Prostate gland (tissue), 2 donors: ENCODE data around the gene CCNC. TPM values are rescaled to one million over a fixed set of nuclear protein-coding genes. Genes with fewer than 3 reads are reported as not detected.
A peak's percentile ranks its signal among the peaks of the same experiment; 100 is the strongest.

Experiments used
- DNase-seq: peaks from one replicate; pipeline ENCODE4 v3.0.0-alpha.2; 2019; ENCODE audit warnings: low spot score
- H3K27ac ChIP-seq, 2 donors: fragments of 200-600 bp; sonication (generic); 2 replicates each; pipeline ENCODE4 v1.5.1; 2017 to 2019
- H3K27me3 ChIP-seq: fragments of 200-600 bp; sonication (generic); replicated peaks from 2 replicates; pipeline ENCODE4 v1.5.1; 2019; ENCODE audit not compliant: insufficient read depth
- H3K36me3 ChIP-seq, 2 donors: fragments of 200-600 bp; sonication (generic); 1 replicate in 1 of 2; 2 replicates in 1 of 2; pipeline versions ENCODE4 v1.5.1 to v1.8.1; 2017 to 2019
- H3K4me1 ChIP-seq: fragments of 200-600 bp; sonication (generic); replicated peaks from 2 replicates; pipeline ENCODE4 v1.5.1; 2019
- H3K4me3 ChIP-seq, 2 donors: fragments of 200-600 bp; sonication (generic); 2 replicates each; pipeline ENCODE4 v1.5.1; 2017 to 2019
- H3K9me3 ChIP-seq: fragments of 200-600 bp; sonication (generic); 2 replicates; pipeline ENCODE4 v1.5.1; 2017
- CTCF ChIP-seq, 4 experiments: fragments of 200-600 bp in 2 of 4; fragments of 450-650 bp in 2 of 4; sonication (generic) in 2 of 4; IDR thresholded peaks; 1 replicate in 3 of 4; 2 replicates in 1 of 4; pipeline ENCODE4 v1.5.1; 2016 to 2019; ENCODE audit warnings: antibody characterized with exemption in 4 of 4, mild to moderate bottlenecking in 2 of 4, moderate library complexity in 2 of 4
- POLR2A ChIP-seq: fragments of 450-650 bp; IDR thresholded peaks from one replicate; pipeline ENCODE4 v1.6.1; 2016; ENCODE audit warnings: antibody characterized with exemption, mild to moderate bottlenecking
- POLR2AphosphoS5 ChIP-seq: sonication (generic); formaldehyde crosslinking; IDR thresholded peaks from one replicate; pipeline ENCODE4 v1.6.1; 2017; ENCODE audit warnings: antibody characterized with exemption
- WGBS: methylation state at CpG from one replicate; pipeline ENCODE4 v1.1.5; 2018; 5-methylcytosine and 5-hydroxymethylcytosine counted together
- intact Hi-C: fragments of 100-400 bp; cut with DNase I; formaldehyde crosslinking; loops from one replicate; pipeline ENCODE4 v1.14.2; 2022
- total RNA-seq, 2 donors: library from RNA; depleted of rRNA; stranded (reverse); fragments of >200 nt; gene quantifications; one replicate each; pipeline ENCODE4 v1.1.0, GENCODE V29; 2016

Gene CCNC
- total RNA-seq, 2 donors from 2014 or later = 37.8 to 83.4 TPM

DNA sequence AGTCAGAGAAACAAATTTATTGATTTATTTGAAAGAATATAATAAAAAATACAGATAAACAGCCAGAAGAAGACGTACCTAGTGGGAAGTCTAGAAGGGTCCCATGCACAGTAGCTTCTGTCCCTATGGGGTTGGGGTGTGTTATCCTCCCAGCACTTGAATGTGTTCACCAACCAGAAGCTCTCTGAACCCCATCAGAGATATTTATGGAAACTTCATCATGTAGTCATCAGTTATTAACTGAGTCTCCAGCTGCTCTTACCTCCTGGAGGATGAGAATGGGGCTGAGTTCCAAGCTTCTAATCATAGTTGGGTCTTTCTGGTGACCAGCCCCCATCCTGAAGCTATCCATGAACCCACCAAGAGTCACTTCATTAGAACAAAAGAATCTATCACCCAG lies 37.8 kb downstream of the CCNC start:
- no peaks in the 10 kb centered on the region for H3K9me3 ChIP-seq
- TF ChIP-seq POLR2AphosphoS5 (no peak), POLR2A (no peak), CTCF (IDR thresholded peaks at IDR 0.05) (no peak)
- H3K27ac ChIP-seq = no peak overlapping the region
- DNase-seq = no peak
- intact Hi-C loops = no loop called here
- H3K4me1 ChIP-seq = no peaks in the 10 kb centered on the region
- 100% methylated on average over 1 of the region's 1 CpG for WGBS
- no peak overlapping the region for H3K4me3 ChIP-seq
- H3K27me3 ChIP-seq = no peaks in the 10 kb centered on the region
- no peaks in the 10 kb centered on the region for H3K36me3 ChIP-seq

DNA sequence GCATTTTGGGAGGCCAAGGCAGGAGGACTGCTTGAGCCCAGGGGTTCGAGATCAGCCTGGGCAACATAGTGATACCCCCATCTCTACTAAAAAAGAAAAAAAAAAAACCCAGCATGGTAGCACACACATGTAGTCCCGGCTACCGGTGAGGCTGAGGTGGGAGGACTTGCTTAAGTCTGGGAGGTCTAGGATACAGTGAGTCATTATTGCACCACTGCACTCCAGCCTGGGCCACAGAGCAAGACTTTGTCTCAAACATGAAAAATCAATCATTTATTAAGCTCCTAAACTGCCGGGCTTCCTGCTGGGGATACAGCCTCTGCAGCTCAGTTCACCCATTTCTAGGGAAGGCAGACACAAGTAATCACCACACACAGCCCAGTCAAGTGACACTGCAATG lies 45.9 kb downstream of the CCNC start:
- Histone ChIP-seq H3K36me3 (no peaks in the 10 kb centered on the region), H3K4me3 (no peak overlapping the region), H3K4me1 (no peaks in the 10 kb centered on the region), H3K27ac (no peak overlapping the region), H3K27me3 (no peaks in the 10 kb centered on the region), H3K9me3 (no peaks in the 10 kb centered on the region)
- 84% methylated on average over 4 of the region's 4 CpGs for WGBS
- DNase-seq = no peak
- TF ChIP-seq POLR2A = no peak
- no peak for TF ChIP-seq POLR2AphosphoS5
- no peak for TF ChIP-seq CTCF (IDR thresholded peaks at IDR 0.05)
- intact Hi-C loops = loop anchor here (5.0 kb wide), 2 partner anchors 45 to 95 kb away; partner anchors contain the start of genes CCNC and PNISR

- H3K27ac ChIP-seq = peak overlapping the region; percentile 87 to 89
- TF ChIP-seq CTCF (IDR thresholded peaks at IDR 0.05) = no peak
- TF ChIP-seq POLR2A = no peak
- no peak for TF ChIP-seq POLR2AphosphoS5
- no peak for DNase-seq
- 27% methylated on average over 9 of the region's 9 CpGs for WGBS
- H3K27me3 ChIP-seq = no peaks in the 10 kb centered on the region
- no peaks in the 10 kb centered on the region for H3K4me1 ChIP-seq
- peak overlapping the region; percentile 56 to 76 for H3K4me3 ChIP-seq
- no peaks in the 10 kb centered on the region for H3K9me3 ChIP-seq
- no peaks in the 10 kb centered on the region for H3K36me3 ChIP-seq
- intact Hi-C loops = loop anchor here (5.0 kb wide), 2 partner anchors 46 to 94 kb away; partner anchors contain the start of genes CCNC and PNISR
Measured at GRCh38 chr6:99521633-99522151, 46.8 kb downstream of the CCNC start.

DNA sequence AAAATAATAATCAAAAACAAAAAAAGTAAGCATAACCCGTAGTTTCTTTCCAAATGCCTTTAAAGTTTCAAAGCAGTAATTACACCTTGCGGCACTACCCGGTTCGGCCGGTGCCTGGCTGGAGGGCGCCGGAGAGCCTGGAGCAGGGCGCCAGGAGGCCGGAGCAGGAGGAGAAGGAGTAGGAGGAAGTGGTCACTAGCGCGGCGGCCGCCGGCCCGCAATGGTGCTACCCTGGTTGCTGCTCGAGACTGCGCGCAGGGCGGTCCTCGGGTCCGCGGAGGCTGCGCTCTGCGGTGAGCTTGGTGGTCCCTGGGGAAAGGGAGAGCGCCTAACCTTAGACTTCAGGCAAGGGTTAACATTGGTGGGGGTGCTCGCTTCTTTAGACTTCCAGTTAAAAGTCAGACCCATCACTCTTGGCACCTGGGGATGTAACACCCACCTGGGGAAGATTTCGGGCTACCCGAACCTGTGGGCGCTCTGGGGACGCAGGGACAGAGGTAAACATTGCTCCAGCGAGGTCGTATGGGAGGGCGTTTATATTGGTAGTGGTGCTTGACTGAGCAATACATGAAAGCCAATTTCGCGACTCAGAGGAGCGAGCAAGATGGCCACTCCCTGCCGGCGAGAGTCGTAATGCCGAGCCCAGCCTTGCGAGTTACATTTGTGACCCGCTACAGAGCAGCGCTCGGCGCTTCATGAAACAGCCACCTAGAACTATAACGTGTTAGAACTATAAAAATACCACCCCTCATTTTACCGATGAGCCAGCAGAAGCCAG lies 47.4 kb downstream of the CCNC start:
- Histone ChIP-seq H3K4me1 (no peaks in the 10 kb centered on the region), H3K9me3 (no peaks in the 10 kb centered on the region), H3K27ac (peak overlapping the region; percentile 87 to 89), H3K27me3 (no peaks in the 10 kb centered on the region), H3K36me3 (no peaks in the 10 kb centered on the region), H3K4me3 (peak overlapping the region; percentile 56 to 76)
- intact Hi-C loops = loop anchor here (5.0 kb wide), 2 partner anchors 46 to 94 kb away; partner anchors contain the start of genes CCNC and PNISR
- TF ChIP-seq CTCF (IDR thresholded peaks at IDR 0.05) (peak; percentile 58 to 89 (median 84)), POLR2AphosphoS5 (peak; percentile 81), POLR2A (peak; percentile 75)
- peak; percentile 83 for DNase-seq
- WGBS = under 1% methylated on average over 47 of the region's 47 CpGs
